ENCODE data around the gene SCIN. TPM values are rescaled to one million over a fixed set of nuclear protein-coding genes. Genes with fewer than 3 reads are reported as not detected.

SCIN gene
- total RNA-seq, 6 donors from 2014 or later, result 9.3 to 19.6 (median 15.0) TPM

- no peaks in the 10 kb centered on the region for H3K27me3 ChIP-seq
- TF ChIP-seq CTCF (IDR thresholded peaks at IDR 0.05) (no peak), POLR2A (IDR thresholded peaks at IDR 0.05) (no peak), POLR2AphosphoS5 (IDR thresholded peaks at IDR 0.05) (no peak), EP300 (IDR thresholded peaks at IDR 0.05) (no peak)
- ATAC-seq (ENCODE audit: low FRiP score in 2 of 2) (no peak), DNase-seq (no peak)
- H3K36me3 ChIP-seq, result no peaks in the 10 kb centered on the region
- H3K4me1 ChIP-seq, result no peaks in the 10 kb centered on the region
- WGBS, 2 donors, result 90 to 93% methylated on average over 2 of the region's 2 CpGs
- H3K4me3 ChIP-seq, result no peak overlapping the region
- H3K9me3 ChIP-seq, result peaks cover 0 to 9% (median 5%) of the 10 kb centered on the region in 4 donors
- H3K27ac ChIP-seq, result no peak overlapping the region
These were observed 130.9 kb downstream of the SCIN start for GRCh38 chr7:12701433-12701832.

GRCh38 chr7:12703881-12704280 is 133.4 kb downstream of the SCIN start:
- Histone ChIP-seq H3K4me3 (no peak overlapping the region), H3K9me3 (peaks cover 0 to 9% (median 5%) of the 10 kb centered on the region in 4 donors), H3K27ac (no peak overlapping the region), H3K4me1 (peaks cover 0 to 4% (median 0%) of the 10 kb centered on the region in 4 donors), H3K27me3 (no peaks in the 10 kb centered on the region), H3K36me3 (no peaks in the 10 kb centered on the region)
- ATAC-seq (ENCODE audit: low FRiP score in 2 of 2) (peak in 1 of 2 donors; percentile 61), DNase-seq (no peak)
- TF ChIP-seq CTCF (IDR thresholded peaks at IDR 0.05) (no peak), POLR2AphosphoS5 (IDR thresholded peaks at IDR 0.05) (no peak), EP300 (IDR thresholded peaks at IDR 0.05) (no peak), POLR2A (IDR thresholded peaks at IDR 0.05) (no peak)
- 87 to 93% methylated on average over 2 of the region's 2 CpGs for WGBS, 2 donors

GRCh38 chr7:12705878-12706277 is 135.4 kb downstream of the SCIN start:
- no peaks in the 10 kb centered on the region for H3K27me3 ChIP-seq
- no peak overlapping the region for H3K4me3 ChIP-seq
- H3K9me3 ChIP-seq, result peaks cover 0 to 8% (median 5%) of the 10 kb centered on the region in 4 donors
- no peak for ATAC-seq (ENCODE audit: low FRiP score in 2 of 2)
- peaks cover 0 to 9% (median 3%) of the 10 kb centered on the region in 4 donors for H3K4me1 ChIP-seq
- no peak for DNase-seq
- WGBS, 2 donors, result 91 to 93% methylated on average over 4 of the region's 4 CpGs
- no peak for TF ChIP-seq EP300 (IDR thresholded peaks at IDR 0.05)
- no peak for TF ChIP-seq POLR2A (IDR thresholded peaks at IDR 0.05)
- no peak for TF ChIP-seq POLR2AphosphoS5 (IDR thresholded peaks at IDR 0.05)
- TF ChIP-seq CTCF (IDR thresholded peaks at IDR 0.05), result no peak
- no peaks in the 10 kb centered on the region for H3K36me3 ChIP-seq
- no peak overlapping the region for H3K27ac ChIP-seq

GRCh38 chr7:12706900-12707536 is 136.5 kb downstream of the SCIN start:
- no peak for ATAC-seq (ENCODE audit: low FRiP score in 2 of 2)
- Histone ChIP-seq H3K36me3 (no peaks in the 10 kb centered on the region), H3K27ac (no peak overlapping the region), H3K9me3 (no peaks in the 10 kb centered on the region), H3K27me3 (no peaks in the 10 kb centered on the region), H3K4me1 (peaks cover 0 to 9% (median 3%) of the 10 kb centered on the region in 4 donors), H3K4me3 (no peak overlapping the region)
- DNase-seq, result no peak
- TF ChIP-seq EP300 (IDR thresholded peaks at IDR 0.05) (no peak), POLR2AphosphoS5 (IDR thresholded peaks at IDR 0.05) (no peak), CTCF (IDR thresholded peaks at IDR 0.05) (no peak), POLR2A (IDR thresholded peaks at IDR 0.05) (no peak)

GRCh38 chr7:12708314-12708713 is 137.8 kb downstream of the SCIN start:
- Histone ChIP-seq H3K4me3 (no peak overlapping the region), H3K36me3 (no peaks in the 10 kb centered on the region), H3K9me3 (no peaks in the 10 kb centered on the region), H3K4me1 (peaks cover 0 to 9% (median 3%) of the 10 kb centered on the region in 4 donors), H3K27ac (no peak overlapping the region), H3K27me3 (no peaks in the 10 kb centered on the region)
- no peak for ATAC-seq (ENCODE audit: low FRiP score in 2 of 2)
- TF ChIP-seq POLR2A (IDR thresholded peaks at IDR 0.05) (no peak), CTCF (IDR thresholded peaks at IDR 0.05) (no peak), POLR2AphosphoS5 (IDR thresholded peaks at IDR 0.05) (no peak), EP300 (IDR thresholded peaks at IDR 0.05) (no peak)
- DNase-seq, result no peak
